Cardiac septum (tissue), 1 donor: ENCODE results near the gene SPINT2. TPM values are rescaled to one million over a fixed set of nuclear protein-coding genes. Genes with fewer than 3 reads are reported as not detected.

Experiments
- DNase-seq: peaks from one replicate; pipeline ENCODE4 v3.0.0-alpha.2; 2020; ENCODE audit warnings: low spot score
- intact Hi-C: fragments of 100-400 bp; cut with DNase I; formaldehyde crosslinking; loops from one replicate; pipeline ENCODE4 v1.14.0; 2022
- total RNA-seq: library from RNA; stranded (reverse); fragmentation: NEBNext Ultra II Directional; extraction: Animal tissue kit (Norgen Biotek cat#: 25700); gene quantifications from one replicate; pipeline ENCODE4 v1.2.1, GENCODE V29; 2021
- donor health status: DM: no; HTN: no; CAD: no.

SPINT2 gene
- total RNA-seq, 1 donor from 2014 or later: 17.3 TPM

- no peak for DNase-seq
- intact Hi-C loops: no loop called here
These were observed 21.2 kb downstream of the SPINT2 start for GRCh38 chr19:38285567-38285966.

- intact Hi-C loops: no loop called here
- no peak for DNase-seq
These were observed 23.2 kb downstream of the SPINT2 start for GRCh38 chr19:38287604-38288003.

- intact Hi-C loops: no loop called here
These were observed 23.9 kb downstream of the SPINT2 start for GRCh38 chr19:38288123-38288855.

GRCh38 chr19:38289955-38290354, 25.6 kb downstream of the SPINT2 start:
- DNase-seq: no peak
- intact Hi-C loops: no loop called here

More at GRCh38 chr19:38288123-38288855, 23.9 kb downstream of the SPINT2 start:
- no peak for DNase-seq

GRCh38 chr19:38290631-38291147, 26.3 kb downstream of the SPINT2 start:
- DNase-seq: no peak
- intact Hi-C loops: no loop called here

GRCh38 chr19:38291855-38292254, 27.5 kb downstream of the SPINT2 start:
- intact Hi-C loops: no loop called here
- no peak for DNase-seq

GRCh38 chr19:38293281-38293680, 28.9 kb downstream of the SPINT2 start:
- intact Hi-C loops: no loop called here
- DNase-seq: no peak

GRCh38 chr19:38294090-38294489, 29.7 kb downstream of the SPINT2 start:
- intact Hi-C loops: no loop called here
- DNase-seq: no peak

GRCh38 chr19:38298821-38299680, 34.7 kb downstream of the SPINT2 start:
- no peak for DNase-seq
- intact Hi-C loops: no loop called here

- DNase-seq: no peak
- intact Hi-C loops: no loop called here
These were observed 39.4 kb downstream of the SPINT2 start, which contains the start of gene C19orf33 for GRCh38 chr19:38303517-38304351. TSS of gene C19orf33 (plus strand) at chr19:38304251. CDS start at chr19:38304262, 11 bp downstream.

- intact Hi-C loops: no loop called here
- no peak for DNase-seq
These were observed 40.0 kb downstream of the SPINT2 start for GRCh38 chr19:38304352-38304865.

- DNase-seq: no peak
- intact Hi-C loops: no loop called here
These were observed 40.6 kb downstream of the SPINT2 start for GRCh38 chr19:38304866-38305429.

GRCh38 chr19:38306236-38306635, 41.9 kb downstream of the SPINT2 start:
- intact Hi-C loops: no loop called here
- DNase-seq: no peak

- intact Hi-C loops: no loop called here
- DNase-seq: no peak
These were observed 42.7 kb downstream of the SPINT2 start for GRCh38 chr19:38307076-38307475.

GRCh38 chr19:38307597-38307996, 43.2 kb downstream of the SPINT2 start:
- no peak for DNase-seq
- intact Hi-C loops: no loop called here

GRCh38 chr19:38308006-38308766, 43.8 kb downstream of the SPINT2 start:
- no peak for DNase-seq
- intact Hi-C loops: no loop called here

GRCh38 chr19:38308926-38309614, 44.7 kb downstream of the SPINT2 start:
- intact Hi-C loops: no loop called here
- no peak for DNase-seq
